ENCODE results near the gene RIC3. TPM values are rescaled to one million over a fixed set of nuclear protein-coding genes. Genes with fewer than 3 reads are reported as not detected.

Gene RIC3
- total RNA-seq, 6 donors from 2014 or later: 8.2 to 44.0 (median 12.2) TPM

- 96 to 99% methylated on average over 9 of the region's 9 CpGs for WGBS, 2 donors
- Histone ChIP-seq H3K27ac (no peak overlapping the region), H3K9me3 (no peaks in the 10 kb centered on the region), H3K27me3 (no peaks in the 10 kb centered on the region), H3K4me3 (no peak overlapping the region), H3K4me1 (peaks cover 0 to 5% (median under 1%) of the 10 kb centered on the region in 4 donors), H3K36me3 (no peaks in the 10 kb centered on the region)
- ATAC-seq (ENCODE audit: low FRiP score in 2 of 2) (no peak), DNase-seq (no peak)
- no peak for TF ChIP-seq POLR2A (IDR thresholded peaks at IDR 0.05)
- TF ChIP-seq POLR2AphosphoS5 (IDR thresholded peaks at IDR 0.05): no peak
- TF ChIP-seq, protein P1, sequence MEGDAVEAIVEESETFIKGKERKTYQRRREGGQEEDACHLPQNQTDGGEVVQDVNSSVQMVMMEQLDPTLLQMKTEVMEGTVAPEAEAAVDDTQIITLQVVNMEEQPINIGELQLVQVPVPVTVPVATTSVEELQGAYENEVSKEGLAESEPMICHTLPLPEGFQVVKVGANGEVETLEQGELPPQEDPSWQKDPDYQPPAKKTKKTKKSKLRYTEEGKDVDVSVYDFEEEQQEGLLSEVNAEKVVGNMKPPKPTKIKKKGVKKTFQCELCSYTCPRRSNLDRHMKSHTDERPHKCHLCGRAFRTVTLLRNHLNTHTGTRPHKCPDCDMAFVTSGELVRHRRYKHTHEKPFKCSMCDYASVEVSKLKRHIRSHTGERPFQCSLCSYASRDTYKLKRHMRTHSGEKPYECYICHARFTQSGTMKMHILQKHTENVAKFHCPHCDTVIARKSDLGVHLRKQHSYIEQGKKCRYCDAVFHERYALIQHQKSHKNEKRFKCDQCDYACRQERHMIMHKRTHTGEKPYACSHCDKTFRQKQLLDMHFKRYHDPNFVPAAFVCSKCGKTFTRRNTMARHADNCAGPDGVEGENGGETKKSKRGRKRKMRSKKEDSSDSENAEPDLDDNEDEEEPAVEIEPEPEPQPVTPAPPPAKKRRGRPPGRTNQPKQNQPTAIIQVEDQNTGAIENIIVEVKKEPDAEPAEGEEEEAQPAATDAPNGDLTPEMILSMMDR (IDR thresholded peaks at IDR 0.05): no peak
- TF ChIP-seq EP300 (IDR thresholded peaks at IDR 0.05): no peak
These were observed 110.6 kb downstream of the RIC3 start for GRCh38 chr11:8058216-8058615.

DNA sequence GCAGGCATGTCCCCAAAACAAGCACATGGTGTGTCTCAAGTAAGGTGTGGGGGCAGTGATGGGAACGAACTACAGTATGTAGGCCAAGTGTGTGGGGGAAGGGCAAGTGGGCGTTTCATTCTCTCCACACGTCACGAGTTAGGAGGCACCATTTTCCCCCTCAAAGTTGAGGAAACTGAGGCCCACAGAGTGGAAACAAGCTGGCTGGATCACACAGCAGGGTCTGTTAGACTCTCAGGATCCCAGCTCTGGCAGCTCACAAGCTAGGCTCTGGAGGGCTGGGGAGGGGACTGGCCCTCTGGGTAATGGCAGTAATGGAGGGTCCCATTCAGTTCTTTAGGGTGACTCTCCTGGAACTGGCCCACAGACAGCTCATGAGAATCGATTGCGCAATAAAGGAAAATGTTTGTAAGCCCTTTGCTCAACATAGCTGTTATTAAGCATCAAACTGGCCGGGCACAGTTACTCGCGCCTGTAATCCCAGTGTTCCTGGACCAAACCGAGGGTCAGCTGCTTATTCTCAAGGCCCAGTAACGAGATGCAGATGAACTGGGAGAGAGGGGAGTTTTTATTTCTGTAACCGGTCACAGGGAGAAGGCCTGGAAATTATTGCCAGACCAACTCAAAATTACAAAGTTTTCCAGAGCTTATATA lies 111.9 kb downstream of the RIC3 start:
- peak in 1 of 2 donors; percentile 71 for ATAC-seq (ENCODE audit: low FRiP score in 2 of 2)
- H3K4me1 ChIP-seq: no peaks in the 10 kb centered on the region
- 59 to 74% methylated on average over 12 of the region's 12 CpGs for WGBS, 2 donors
- H3K27ac ChIP-seq: no peak overlapping the region
- H3K9me3 ChIP-seq: no peaks in the 10 kb centered on the region
- no peaks in the 10 kb centered on the region for H3K36me3 ChIP-seq
- TF ChIP-seq EP300 (IDR thresholded peaks at IDR 0.05): no peak
- no peak for TF ChIP-seq POLR2AphosphoS5 (IDR thresholded peaks at IDR 0.05)
- TF ChIP-seq, protein P1 (IDR thresholded peaks at IDR 0.05): no peak
- no peak for TF ChIP-seq POLR2A (IDR thresholded peaks at IDR 0.05)
- no peaks in the 10 kb centered on the region for H3K27me3 ChIP-seq
- DNase-seq: no peak
- H3K4me3 ChIP-seq: no peak overlapping the region

Other genes starting within 250 kb of the RIC3 start
- not detected for gene OR10A6, start 237.8 kb downstream of the RIC3 start, total RNA-seq
- not detected for gene OR10A3, start 227.3 kb downstream of the RIC3 start, total RNA-seq
- not detected for gene NLRP10, start 203.6 kb downstream of the RIC3 start, total RNA-seq
- gene EIF3F, start 181.7 kb downstream of the RIC3 start, total RNA-seq: 100 to 1,000 TPM; 135 to 321 (median 235) TPM
- 1 to 10 TPM; 2.6 to 9.1 (median 4.4) TPM for gene TUB, start 87.8 kb downstream of the RIC3 start, total RNA-seq
- 1 to 10 TPM in 1 of 6 donors, under 1 TPM in 1, not detected in 4; 0.79 to 2.1 TPM for gene LMO1, start 94.9 kb upstream of the RIC3 start, total RNA-seq